Measurements from ENCODE around the gene RYR2. TPM values are rescaled to one million over a fixed set of nuclear protein-coding genes. Genes with fewer than 3 reads are reported as not detected.

The RYR2 gene
- total RNA-seq, 1 experiment from 2014 or later = 3.4 TPM

DNA sequence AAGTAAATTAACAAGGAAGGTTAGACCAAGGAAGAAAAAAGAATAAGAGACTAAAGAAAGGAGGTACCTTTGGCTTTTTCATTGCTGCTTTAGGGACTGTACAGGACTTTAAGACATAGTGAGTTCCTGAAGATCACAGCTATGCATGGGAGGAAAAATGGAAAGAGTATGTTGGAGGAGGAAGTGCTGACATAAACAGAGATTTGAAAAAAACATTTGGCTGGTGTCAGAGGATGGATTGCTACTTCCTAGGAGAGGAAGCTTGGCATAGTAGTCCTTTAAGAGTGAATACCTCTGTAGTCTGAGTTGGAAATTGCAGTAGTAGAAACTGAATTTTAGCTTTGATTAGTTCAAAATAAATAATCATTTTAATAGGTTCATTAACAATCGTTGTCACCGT, 398.4 kb downstream of the RYR2 start:
- H3K27ac ChIP-seq (ENCODE audit: insufficient read length, low read depth, low read length) = no peak overlapping the region
- no peaks in the 10 kb centered on the region for H3K4me1 ChIP-seq (ENCODE audit: insufficient read depth, low read length)
- no peak overlapping the region for H3K4ac ChIP-seq (ENCODE audit: low read depth, low read length)
- no peak overlapping the region for H2BK20ac ChIP-seq (ENCODE audit: low read depth, low read length, poor library complexity, severe bottlenecking)
- H3K9ac ChIP-seq (ENCODE audit: extremely low read depth, insufficient read length, low read length) = no peak overlapping the region
- H3K23ac ChIP-seq (ENCODE audit: insufficient read length, low read depth, low read length) = no peak overlapping the region
- H3K4me2 ChIP-seq (ENCODE audit: insufficient read depth, insufficient read length, low read length) = no peak overlapping the region
- Mint-ChIP-seq H3K4me1 (no peaks in the 10 kb centered on the region), H3K27ac (no peak overlapping the region), H3K27me3 (ENCODE audit: low read depth) (no peaks in the 10 kb centered on the region), H3K36me3 (ENCODE audit: insufficient read depth in 1 of 3, low read depth in 3 of 3) (no peaks in the 10 kb centered on the region), H3K4me3 (no peak overlapping the region), H3K9me3 (no peaks in the 10 kb centered on the region)
- H4K20me1 ChIP-seq (ENCODE audit: control insufficient read depth, insufficient read depth, insufficient read length) = no peaks in the 10 kb centered on the region
- DNase-seq = no peak
- H3K79me2 ChIP-seq (ENCODE audit: insufficient read depth, low read length) = no peaks in the 10 kb centered on the region
- no peak overlapping the region for H3T11ph ChIP-seq (ENCODE audit: low read length)
- no peak overlapping the region for H3K18ac ChIP-seq (ENCODE audit: insufficient read length, low read depth, low read length)
- H2BK5ac ChIP-seq (ENCODE audit: insufficient read length, low read length) = no peak overlapping the region
- H3K9me3 ChIP-seq (ENCODE audit: control insufficient read depth, low read depth, low read length) = no peaks in the 10 kb centered on the region
- no CpG with 5 or more reads among the region's 2 CpGs for WGBS (ENCODE audit: extremely low coverage, insufficient read length, low lambda C conversion rate)
- H2AFZ ChIP-seq (ENCODE audit: low read length) = no peak overlapping the region
- H2BK12ac ChIP-seq (ENCODE audit: insufficient read length, low read depth, low read length) = no peak overlapping the region
- TF ChIP-seq, protein P1, sequence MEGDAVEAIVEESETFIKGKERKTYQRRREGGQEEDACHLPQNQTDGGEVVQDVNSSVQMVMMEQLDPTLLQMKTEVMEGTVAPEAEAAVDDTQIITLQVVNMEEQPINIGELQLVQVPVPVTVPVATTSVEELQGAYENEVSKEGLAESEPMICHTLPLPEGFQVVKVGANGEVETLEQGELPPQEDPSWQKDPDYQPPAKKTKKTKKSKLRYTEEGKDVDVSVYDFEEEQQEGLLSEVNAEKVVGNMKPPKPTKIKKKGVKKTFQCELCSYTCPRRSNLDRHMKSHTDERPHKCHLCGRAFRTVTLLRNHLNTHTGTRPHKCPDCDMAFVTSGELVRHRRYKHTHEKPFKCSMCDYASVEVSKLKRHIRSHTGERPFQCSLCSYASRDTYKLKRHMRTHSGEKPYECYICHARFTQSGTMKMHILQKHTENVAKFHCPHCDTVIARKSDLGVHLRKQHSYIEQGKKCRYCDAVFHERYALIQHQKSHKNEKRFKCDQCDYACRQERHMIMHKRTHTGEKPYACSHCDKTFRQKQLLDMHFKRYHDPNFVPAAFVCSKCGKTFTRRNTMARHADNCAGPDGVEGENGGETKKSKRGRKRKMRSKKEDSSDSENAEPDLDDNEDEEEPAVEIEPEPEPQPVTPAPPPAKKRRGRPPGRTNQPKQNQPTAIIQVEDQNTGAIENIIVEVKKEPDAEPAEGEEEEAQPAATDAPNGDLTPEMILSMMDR (conservative IDR thresholded peaks at IDR 0.05) = no peak
- H2BK15ac ChIP-seq (ENCODE audit: low read depth, low read length) = no peak overlapping the region
- no peaks in the 10 kb centered on the region for H3K23me2 ChIP-seq (ENCODE audit: insufficient read length, low read depth, low read length, poor library complexity, severe bottlenecking)
- H3K14ac ChIP-seq (ENCODE audit: insufficient read depth, low read length) = no peak overlapping the region
- H2AK5ac ChIP-seq (ENCODE audit: insufficient read length, low read length) = no peak overlapping the region
- no peak overlapping the region for H4K5ac ChIP-seq (ENCODE audit: insufficient read length, low read depth, low read length)
- no peak overlapping the region for H2BK120ac ChIP-seq (ENCODE audit: low read depth, low read length, poor library complexity, severe bottlenecking)
- H3K27me3 ChIP-seq (ENCODE audit: insufficient read depth, low read length) = no peaks in the 10 kb centered on the region
- H3K79me1 ChIP-seq (ENCODE audit: insufficient read depth, low read depth, low read length, poor library complexity, severe bottlenecking) = no peaks in the 10 kb centered on the region
- no peak overlapping the region for H3K56ac ChIP-seq (ENCODE audit: insufficient read length, low read depth, low read length)
- H4K8ac ChIP-seq (replicated peaks; ENCODE audit: insufficient read length, low read depth, low read length) = no peak overlapping the region
- H4K91ac ChIP-seq (ENCODE audit: insufficient read length, low read depth, low read length) = no peak overlapping the region
